ENCODE data around the gene GAS2L1.

GAS2L1 gene

DNA sequence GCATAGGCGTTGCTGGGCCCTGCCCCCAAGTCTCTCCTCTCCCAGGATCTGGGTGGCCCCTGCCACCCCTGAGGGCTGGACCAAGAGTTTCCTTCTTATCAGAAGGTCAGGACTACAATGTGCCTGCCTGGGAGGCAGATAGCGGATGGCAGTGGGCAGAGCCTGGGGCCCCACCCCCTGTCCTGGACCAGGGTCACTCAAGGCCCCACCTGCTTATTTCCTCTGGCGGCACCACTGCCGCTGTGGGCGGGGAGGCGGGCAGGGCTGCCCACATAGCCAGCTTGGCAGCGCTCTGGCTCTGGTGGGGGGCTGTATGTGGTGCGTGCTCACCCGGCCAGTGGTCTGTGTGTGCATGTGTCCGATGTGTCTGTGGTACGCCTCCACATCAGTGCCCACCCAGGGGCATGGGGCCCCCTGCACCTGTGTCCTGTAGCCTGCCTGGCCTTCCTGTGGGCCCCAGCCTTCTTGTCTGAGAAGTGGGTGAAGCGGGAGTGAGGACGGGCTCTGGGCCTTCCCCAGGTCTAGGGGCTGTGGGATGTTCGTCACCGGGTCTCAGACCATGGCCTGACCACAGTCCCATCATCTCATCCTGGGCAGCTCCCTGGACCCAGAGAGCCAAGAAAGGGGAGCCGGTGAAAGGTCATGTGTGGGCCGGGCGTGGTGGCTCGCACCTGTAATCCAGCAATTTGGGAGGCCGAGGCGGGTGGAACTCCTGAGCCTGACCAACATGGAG is 3.0 kb downstream of the GAS2L1 start:
- DNase-seq (ENCODE audit: low read depth in 2 of 2), result no peak

GRCh38 chr22:29310065-29310862 is 3.8 kb downstream of the GAS2L1 start:
- DNase-seq (ENCODE audit: low read depth in 2 of 2), result no peak

- peak; percentile 91 to 92 for DNase-seq (ENCODE audit: low read depth in 2 of 2)
Measured at GRCh38 chr22:29310863-29311339, 4.5 kb downstream of the GAS2L1 start.

- DNase-seq (ENCODE audit: low read depth in 2 of 2), result no peak
Measured at GRCh38 chr22:29311464-29312217, 5.2 kb downstream of the GAS2L1 start.

DNA sequence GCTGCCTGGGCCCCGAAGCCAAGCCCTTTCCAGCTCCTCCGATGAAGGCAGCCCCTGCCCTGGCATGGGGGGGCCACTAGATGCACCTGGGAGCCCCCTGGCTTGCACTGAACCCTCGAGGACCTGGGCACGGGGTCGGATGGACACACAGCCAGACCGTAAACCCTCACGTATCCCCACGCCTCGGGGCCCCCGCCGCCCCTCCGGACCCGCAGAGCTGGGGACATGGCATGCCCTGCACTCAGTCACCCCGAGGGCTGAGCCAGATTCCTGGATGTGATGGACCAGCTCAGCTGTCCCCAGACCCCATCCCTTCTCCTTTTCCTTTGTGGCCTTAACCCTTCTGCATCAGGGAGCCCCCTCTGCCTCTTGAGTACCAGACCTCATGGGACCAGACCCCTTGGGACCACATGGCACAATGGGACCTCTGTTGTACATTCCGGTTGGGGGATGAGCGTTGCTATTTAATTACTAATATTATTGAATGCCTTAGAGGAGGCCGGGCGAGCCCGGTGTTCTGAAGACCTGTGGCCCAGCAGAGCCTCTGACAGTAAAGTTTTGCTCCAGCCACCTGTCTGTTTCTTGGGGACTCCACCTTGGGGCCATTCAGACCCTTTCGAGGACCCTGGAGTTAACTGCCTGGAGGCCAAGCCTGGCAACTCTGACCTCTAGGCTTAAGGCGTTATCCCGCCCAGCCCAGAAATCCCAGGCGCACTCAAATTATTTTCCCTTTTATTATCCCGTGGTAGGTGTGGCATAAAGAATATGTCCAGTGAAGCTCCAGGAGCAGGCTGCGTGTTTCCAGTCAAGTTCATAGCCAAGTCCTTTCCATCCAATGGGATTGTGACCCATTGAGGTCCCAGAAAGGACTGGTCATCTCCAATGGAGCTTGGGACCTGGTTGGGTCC is 6.0 kb downstream of the GAS2L1 start:
- no peak for DNase-seq (ENCODE audit: low read depth in 2 of 2)

DNA sequence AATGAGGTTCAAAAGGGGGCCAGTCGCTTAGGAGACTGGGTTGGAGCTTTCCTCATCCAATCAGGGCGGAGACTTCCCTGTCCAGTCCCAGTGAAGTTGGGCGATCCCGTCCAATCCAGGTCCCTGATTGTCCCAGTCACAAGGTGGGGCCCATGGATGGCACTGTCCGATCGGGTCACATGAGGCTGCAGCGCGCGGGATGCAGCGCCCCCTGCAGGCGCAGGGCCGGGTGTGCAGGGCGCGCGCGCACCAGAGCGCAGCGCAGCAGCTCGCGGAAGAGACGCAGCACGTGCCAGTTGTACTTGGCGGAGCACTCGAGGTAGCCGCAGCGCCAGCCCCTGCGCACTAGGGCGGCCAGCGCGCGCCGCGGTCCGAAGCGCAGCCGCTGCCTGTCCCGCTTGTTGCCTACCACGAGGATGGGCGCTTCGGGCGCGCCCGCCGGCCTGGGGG is 6.7 kb downstream of the GAS2L1 start:
- no peak for DNase-seq (ENCODE audit: low read depth in 2 of 2)

GRCh38 chr22:29313576-29314466 is 7.4 kb downstream of the GAS2L1 start:
- no peak for DNase-seq (ENCODE audit: low read depth in 2 of 2)

DNA sequence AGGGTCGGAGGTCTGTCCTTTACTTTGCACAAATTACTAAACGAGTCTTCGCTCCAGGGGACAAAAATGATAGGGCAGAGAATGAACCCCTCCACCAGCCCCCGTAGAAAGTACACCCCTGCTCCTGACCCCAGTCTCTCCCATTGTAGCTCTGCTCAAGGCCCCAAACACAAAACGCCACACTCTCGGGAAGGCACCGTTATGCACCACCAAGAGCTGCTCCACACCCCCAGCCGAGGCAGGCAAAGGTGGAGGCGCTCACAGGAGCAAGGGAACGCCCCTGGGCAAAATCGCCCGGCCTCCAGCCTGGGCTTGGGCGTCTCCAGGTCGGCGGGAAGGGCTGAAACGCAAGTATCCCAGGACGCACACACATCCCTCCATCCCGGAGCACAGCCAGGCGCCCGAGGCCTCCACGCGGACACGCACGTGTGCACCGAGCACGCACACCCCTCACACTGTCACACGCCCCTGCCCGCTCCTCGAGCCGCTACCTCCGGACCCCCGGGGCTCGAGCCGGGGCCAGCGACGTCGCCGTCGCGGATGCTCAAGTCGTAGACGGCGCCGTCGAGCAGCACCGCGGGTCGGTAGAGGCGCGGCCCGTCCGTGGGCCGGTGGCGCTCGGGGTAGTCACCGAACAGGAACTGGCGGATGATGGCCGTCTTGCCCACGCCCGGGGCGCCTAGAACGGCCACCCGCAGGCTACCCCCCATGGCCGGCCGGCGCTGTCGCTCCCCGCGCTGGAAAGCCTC is 8.3 kb downstream of the GAS2L1 start:
- DNase-seq (ENCODE audit: low read depth in 2 of 2), result no peak

- no peak for DNase-seq (ENCODE audit: low read depth in 2 of 2)
Measured at GRCh38 chr22:29315286-29316140, 9.1 kb downstream of the GAS2L1 start, which contains the start of gene RASL10A. RASL10A (minus strand) TSS chr22:29315697; CDS start chr22:29315246, 451 bp downstream.

DNA sequence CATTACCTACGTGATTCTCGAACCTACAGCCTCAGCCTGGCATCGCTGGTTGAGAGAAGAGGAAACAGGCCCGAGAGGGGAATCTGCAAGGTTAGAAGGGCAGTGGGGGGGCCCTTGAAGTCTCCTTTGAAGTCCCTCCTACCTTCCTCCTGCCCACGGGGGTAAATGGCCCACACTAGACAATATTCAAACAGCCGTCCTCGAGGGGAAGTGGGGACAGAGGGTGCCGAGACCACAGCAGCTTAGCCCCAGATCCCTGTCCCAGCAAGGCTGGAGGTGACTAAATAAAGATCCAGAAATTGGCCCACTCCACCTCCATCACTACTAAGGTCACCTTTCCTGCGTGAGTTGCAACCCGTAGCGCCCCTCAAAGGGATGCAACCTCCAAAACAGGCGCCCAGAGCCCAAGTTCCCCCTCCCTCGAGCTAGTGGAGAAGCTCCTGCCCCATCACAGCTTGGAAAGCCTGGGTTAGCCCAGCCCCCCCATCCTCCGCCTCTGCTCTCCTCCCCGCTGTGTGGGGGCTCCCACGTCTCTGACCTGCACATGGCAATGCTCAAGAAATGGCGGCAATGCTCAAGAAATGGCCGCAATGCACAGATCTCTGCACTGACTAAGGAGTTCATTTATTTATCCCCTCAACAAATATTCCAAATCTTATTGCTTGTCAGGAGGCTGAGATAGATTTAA is 9.8 kb downstream of the GAS2L1 start:
- no peak for DNase-seq (ENCODE audit: low read depth in 2 of 2)

GRCh38 chr22:29317827-29318454 is 11.5 kb downstream of the GAS2L1 start:
- DNase-seq (ENCODE audit: low read depth in 2 of 2), result no peak

DNA sequence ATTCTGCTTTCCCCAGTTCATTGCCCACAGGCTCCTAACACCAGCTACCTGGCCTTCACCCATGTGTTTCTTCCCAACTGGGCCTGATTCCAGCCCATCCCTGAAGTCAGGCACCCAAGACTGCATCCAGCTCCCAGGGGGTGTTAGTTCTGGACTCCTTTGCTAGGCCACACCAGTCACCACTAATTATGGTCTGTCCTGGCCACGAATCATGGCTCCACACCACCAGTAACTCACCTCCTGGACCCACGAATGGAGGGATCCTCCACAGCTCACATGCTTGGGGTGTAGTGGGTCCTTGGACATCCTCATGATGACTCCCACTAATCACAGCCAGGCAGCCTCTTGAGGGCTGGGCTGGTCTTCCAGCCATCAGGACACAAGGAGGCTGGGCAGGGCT is 12.6 kb downstream of the GAS2L1 start:
- DNase-seq (ENCODE audit: low read depth in 2 of 2), result no peak

GRCh38 chr22:29320546-29320945 is 14.1 kb downstream of the GAS2L1 start:
- DNase-seq (ENCODE audit: low read depth in 2 of 2), result no peak

DNA sequence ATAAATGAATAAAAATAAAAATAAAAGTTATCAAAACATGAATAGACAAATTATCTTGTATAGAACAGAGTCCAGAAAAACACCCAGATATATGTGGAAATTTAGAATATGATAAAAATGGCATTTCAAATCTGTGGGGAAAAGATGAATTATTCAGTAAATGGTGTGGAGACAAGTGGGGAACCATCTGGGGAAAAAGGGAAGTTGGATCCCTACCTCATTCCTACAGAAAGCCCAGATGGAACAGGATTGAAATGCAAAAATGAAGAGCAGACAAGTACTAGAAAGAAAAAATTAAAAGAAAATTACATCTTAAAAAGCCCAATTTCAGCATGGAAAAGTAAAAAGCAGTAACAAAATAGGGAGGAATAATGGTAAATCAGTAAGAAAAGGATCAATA is 17.2 kb downstream of the GAS2L1 start:
- DNase-seq (ENCODE audit: low read depth in 2 of 2), result no peak

DNA sequence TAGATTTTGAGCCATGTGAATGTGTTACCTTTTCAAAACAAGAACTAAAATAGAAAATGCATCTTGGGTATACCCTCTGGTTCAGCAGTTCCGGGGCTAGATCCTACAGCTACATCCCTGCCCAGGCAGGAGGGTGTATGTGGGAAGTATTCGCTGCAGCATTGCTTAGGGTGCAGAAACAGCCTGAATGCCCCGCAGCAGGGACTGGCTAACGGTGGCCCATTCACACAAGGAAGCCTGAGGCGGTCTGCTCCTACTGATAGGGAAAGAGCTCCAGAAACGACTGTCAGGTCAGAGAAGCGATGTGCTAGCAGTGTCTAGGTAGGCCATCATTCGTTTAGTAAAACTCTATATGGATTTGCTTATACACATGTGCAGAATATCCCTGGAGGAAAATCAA is 18.9 kb downstream of the GAS2L1 start:
- no peak for DNase-seq (ENCODE audit: low read depth in 2 of 2)

DNA sequence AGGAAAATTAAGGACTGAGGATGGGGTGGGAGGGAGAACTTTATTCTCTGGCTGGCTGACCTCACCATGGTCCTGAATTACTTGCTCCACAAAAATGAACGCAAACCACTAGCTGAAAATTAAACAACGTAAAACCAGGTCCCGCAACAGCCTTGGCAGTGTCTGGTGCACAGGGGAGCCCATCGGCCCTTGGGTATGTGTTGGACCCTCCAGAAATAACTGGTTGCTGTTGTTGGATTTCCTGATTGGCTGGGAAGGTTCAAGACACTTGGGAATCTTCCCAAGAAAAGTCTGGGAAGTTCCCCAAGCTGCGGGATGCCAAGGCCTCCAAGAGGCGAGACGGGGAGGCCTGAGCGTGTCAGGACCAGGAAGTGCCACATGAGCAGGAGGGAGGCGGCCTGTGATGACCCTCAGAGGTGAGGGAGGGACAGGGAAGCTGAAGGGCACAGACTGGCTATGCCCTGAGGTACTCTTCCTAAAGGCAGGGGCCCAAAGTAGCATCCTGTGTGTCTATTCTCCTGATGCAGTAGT is 19.4 kb downstream of the GAS2L1 start:
- no peak for DNase-seq (ENCODE audit: low read depth in 2 of 2)

GRCh38 chr22:29326481-29326880 is 20.0 kb downstream of the GAS2L1 start:
- DNase-seq (ENCODE audit: low read depth in 2 of 2), result no peak
